ENCODE measurements around the gene PZP. TPM values are rescaled to one million over a fixed set of nuclear protein-coding genes. Genes with fewer than 3 reads are reported as not detected.

The PZP gene
- total RNA-seq, 1 experiment from 2014 or later, result not detected

DNA sequence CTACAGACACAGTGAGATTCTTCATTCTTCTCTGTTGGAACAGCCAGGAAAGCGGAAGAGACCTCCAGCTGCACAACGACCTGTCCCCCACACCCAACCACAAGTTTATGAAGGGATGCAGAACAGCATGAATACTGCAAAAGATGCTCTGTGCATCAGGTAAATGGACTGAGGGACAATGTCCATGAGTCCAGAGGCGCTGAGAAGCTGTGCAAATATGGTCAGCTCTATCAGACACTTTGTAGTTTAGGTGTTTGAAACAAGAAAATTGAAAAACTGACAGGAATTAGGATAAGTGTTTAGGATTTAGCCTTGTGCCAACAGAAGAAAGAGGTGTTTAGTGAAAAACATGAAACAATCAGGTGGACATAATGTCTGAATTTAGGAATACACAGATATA is 33.1 kb upstream of the PZP start:
- Histone ChIP-seq H4K20me1 (ENCODE audit: control insufficient read depth, insufficient read depth, insufficient read length) (no peaks in the 10 kb centered on the region), H3K9ac (ENCODE audit: extremely low read depth, insufficient read length, low read length) (no peak overlapping the region), H2BK15ac (ENCODE audit: low read depth, low read length) (no peak overlapping the region), H2BK12ac (ENCODE audit: insufficient read length, low read depth, low read length) (no peak overlapping the region), H3K23ac (ENCODE audit: insufficient read length, low read depth, low read length) (no peak overlapping the region), H2AK5ac (ENCODE audit: insufficient read length, low read length) (no peak overlapping the region), H3K18ac (ENCODE audit: insufficient read length, low read depth, low read length) (no peak overlapping the region), H3K27me3 (ENCODE audit: insufficient read depth, low read length) (no peaks in the 10 kb centered on the region), H4K91ac (ENCODE audit: insufficient read length, low read depth, low read length) (no peak overlapping the region), H3K9me3 (ENCODE audit: control insufficient read depth, low read depth, low read length) (no peaks in the 10 kb centered on the region), H3K23me2 (ENCODE audit: insufficient read length, low read depth, low read length, poor library complexity, severe bottlenecking) (no peaks in the 10 kb centered on the region), H3K4me2 (ENCODE audit: insufficient read depth, insufficient read length, low read length) (no peak overlapping the region), H3K4ac (ENCODE audit: low read depth, low read length) (no peak overlapping the region), H3K79me1 (ENCODE audit: insufficient read depth, low read depth, low read length, poor library complexity, severe bottlenecking) (no peaks in the 10 kb centered on the region), H2AFZ (ENCODE audit: low read length) (no peak overlapping the region), H4K8ac (replicated peaks; ENCODE audit: insufficient read length, low read depth, low read length) (no peak overlapping the region), H3K4me1 (ENCODE audit: insufficient read depth, low read length) (no peaks in the 10 kb centered on the region), H3K79me2 (ENCODE audit: insufficient read depth, low read length) (no peaks in the 10 kb centered on the region), H2BK5ac (ENCODE audit: insufficient read length, low read length) (no peak overlapping the region), H3K27ac (ENCODE audit: insufficient read length, low read depth, low read length) (no peak overlapping the region), H3K14ac (ENCODE audit: insufficient read depth, low read length) (no peak overlapping the region), H4K5ac (ENCODE audit: insufficient read length, low read depth, low read length) (no peak overlapping the region), H3K56ac (ENCODE audit: insufficient read length, low read depth, low read length) (no peak overlapping the region), H3T11ph (ENCODE audit: low read length) (no peak overlapping the region), H2BK120ac (ENCODE audit: low read depth, low read length, poor library complexity, severe bottlenecking) (no peak overlapping the region), H2BK20ac (ENCODE audit: low read depth, low read length, poor library complexity, severe bottlenecking) (no peak overlapping the region)
- no peaks in the 10 kb centered on the region for H3K9me3 Mint-ChIP-seq
- no peak for TF ChIP-seq CTCF (conservative IDR thresholded peaks at IDR 0.05)
- DNase-seq, result no peak
- H3K27me3 Mint-ChIP-seq (ENCODE audit: low read depth), result no peaks in the 10 kb centered on the region
- H3K36me3 Mint-ChIP-seq (ENCODE audit: insufficient read depth in 1 of 3, low read depth in 3 of 3), result no peaks in the 10 kb centered on the region
- WGBS (ENCODE audit: extremely low coverage, insufficient read length, low lambda C conversion rate), result no CpG with 5 or more reads among the region's 3 CpGs
- peak overlapping the region in 1 of 3 experiments; percentile 41; a peak in 1 of 7 replicates for H3K27ac Mint-ChIP-seq
- no peak overlapping the region for H3K4me3 Mint-ChIP-seq
- no peaks in the 10 kb centered on the region for H3K4me1 Mint-ChIP-seq

Data from H9 (cell line).